Esophagus muscularis mucosa (tissue), 4 donors: ENCODE measurements around the gene STX3. TPM values are rescaled to one million over a fixed set of nuclear protein-coding genes. Genes with fewer than 3 reads are reported as not detected.

Experiments used
- DNase-seq: peaks from one replicate; pipeline ENCODE4 v3.0.0-alpha.2; 2017; ENCODE audit errors: extremely low spot score
- H3K27ac ChIP-seq, 4 donors: fragments of 200-600 bp; sonication (generic); replicated peaks in 1 of 4; 1 replicate in 3 of 4; 2 replicates in 1 of 4; pipeline ENCODE4 v1.5.1; 2016 to 2019; ENCODE audit warnings: mild to moderate bottlenecking in 1 of 4
- H3K27me3 ChIP-seq, 4 donors: fragments of 200-600 bp; sonication (generic); one replicate each; pipeline versions ENCODE4 v1.5.1 to v1.6.0; 2016 to 2019
- H3K36me3 ChIP-seq, 4 donors: fragments of 200-600 bp; sonication (generic); one replicate each; pipeline ENCODE4 v1.5.1; 2016 to 2019
- H3K4me1 ChIP-seq, 4 donors: fragments of 200-600 bp; sonication (generic); one replicate each; pipeline ENCODE4 v1.5.1; 2016 to 2019
- H3K4me3 ChIP-seq, 4 donors: fragments of 200-600 bp; sonication (generic); 1 replicate in 2 of 4; 2 replicates in 2 of 4; pipeline ENCODE4 v1.5.1; 2016 to 2019; ENCODE audit warnings: mild to moderate bottlenecking in 4 of 4, moderate library complexity in 1 of 4
- H3K9me3 ChIP-seq, 4 donors: fragments of 200-600 bp; sonication (generic); 1 replicate in 3 of 4; 2 replicates in 1 of 4; pipeline ENCODE4 v1.5.1; 2016 to 2019
- CTCF ChIP-seq, 3 experiments: fragments of 200-600 bp in 2 of 3; fragments of 450-650 bp in 1 of 3; sonication (generic) in 2 of 3; IDR thresholded peaks; one replicate each; pipeline ENCODE4 v1.5.1; 2017 to 2019; ENCODE audit warnings: antibody characterized with exemption in 3 of 3, mild to moderate bottlenecking in 2 of 3, moderate library complexity in 1 of 3
- EP300 ChIP-seq: sonication (generic); formaldehyde crosslinking; IDR thresholded peaks from one replicate; pipeline ENCODE4 v1.6.1; 2017; ENCODE audit warnings: antibody characterized with exemption
- POLR2A ChIP-seq: fragments of 450-650 bp; IDR thresholded peaks from one replicate; pipeline ENCODE4 v1.6.1; 2017; ENCODE audit warnings: antibody characterized with exemption, moderate library complexity, mild to moderate bottlenecking, low read depth
- POLR2AphosphoS5 ChIP-seq, 2 donors: sonication (generic); formaldehyde crosslinking; IDR thresholded peaks; one replicate each; pipeline ENCODE4 v1.6.1; 2017; ENCODE audit warnings: antibody characterized with exemption in 2 of 2
- WGBS: methylation state at CpG from one replicate; pipeline ENCODE4 v1.1.5; 2018; 5-methylcytosine and 5-hydroxymethylcytosine counted together
- intact Hi-C: fragments of 100-400 bp; cut with DNase I; formaldehyde crosslinking; loops from one replicate; pipeline ENCODE4 v1.15.1; 2023
- total RNA-seq, 4 donors: library from RNA; depleted of rRNA; stranded (reverse); fragments of >200 nt; gene quantifications; one replicate each; pipeline versions ENCODE4 v1.1.0 to v1.2.1, GENCODE V29; 2016

The STX3 gene
- total RNA-seq, 4 donors from 2014 or later: 16.3 to 24.0 (median 22.3) TPM

GRCh38 chr11:59760771-59761170 is 5.6 kb downstream of the STX3 start:
- H3K27me3 ChIP-seq: no peaks in the 10 kb centered on the region
- TF ChIP-seq EP300 (no peak), CTCF (IDR thresholded peaks at IDR 0.05) (no peak), POLR2A (no peak), POLR2AphosphoS5 (IDR thresholded peaks at IDR 0.05) (no peak)
- intact Hi-C loops: no loop called here
- H3K27ac ChIP-seq: no peak overlapping the region
- H3K4me1 ChIP-seq: peaks cover 29 to 37% (median 33%) of the 10 kb centered on the region in 4 donors
- H3K4me3 ChIP-seq: no peak overlapping the region
- H3K36me3 ChIP-seq: peaks cover 0 to 9% (median 3%) of the 10 kb centered on the region in 4 donors
- DNase-seq: no peak
- no peaks in the 10 kb centered on the region for H3K9me3 ChIP-seq
- 88% methylated on average over 4 of the region's 4 CpGs for WGBS

GRCh38 chr11:59761993-59762392 is 6.8 kb downstream of the STX3 start:
- Histone ChIP-seq H3K4me3 (no peak overlapping the region), H3K27ac (no peak overlapping the region), H3K27me3 (no peaks in the 10 kb centered on the region), H3K4me1 (peaks cover 16 to 32% (median 25%) of the 10 kb centered on the region in 4 donors), H3K36me3 (peaks cover 0 to 9% (median 3%) of the 10 kb centered on the region in 4 donors), H3K9me3 (no peaks in the 10 kb centered on the region)
- DNase-seq: no peak
- 96% methylated on average over 5 of the region's 6 CpGs for WGBS
- intact Hi-C loops: no loop called here
- no peak for TF ChIP-seq POLR2A
- TF ChIP-seq POLR2AphosphoS5 (IDR thresholded peaks at IDR 0.05): no peak
- no peak for TF ChIP-seq EP300
- TF ChIP-seq CTCF (IDR thresholded peaks at IDR 0.05): no peak

- intact Hi-C loops: no loop called here
- Histone ChIP-seq H3K27ac (no peak overlapping the region), H3K4me3 (no peak overlapping the region), H3K27me3 (no peaks in the 10 kb centered on the region), H3K36me3 (peaks cover 0 to 9% (median 3%) of the 10 kb centered on the region in 4 donors), H3K9me3 (no peaks in the 10 kb centered on the region), H3K4me1 (peaks cover 2 to 38% (median 17%) of the 10 kb centered on the region in 4 donors)
- 87% methylated on average over 4 of the region's 4 CpGs for WGBS
- DNase-seq: no peak
- no peak for TF ChIP-seq POLR2AphosphoS5 (IDR thresholded peaks at IDR 0.05)
- TF ChIP-seq EP300: no peak
- no peak for TF ChIP-seq POLR2A
Observed at GRCh38 chr11:59765068-59765735, 10.0 kb downstream of the STX3 start.

- Histone ChIP-seq H3K27ac (no peak overlapping the region), H3K4me3 (no peak overlapping the region), H3K27me3 (no peaks in the 10 kb centered on the region), H3K36me3 (no peaks in the 10 kb centered on the region), H3K4me1 (peaks cover 6 to 35% (median 20%) of the 10 kb centered on the region in 4 donors), H3K9me3 (no peaks in the 10 kb centered on the region)
- TF ChIP-seq EP300 (no peak), POLR2AphosphoS5 (IDR thresholded peaks at IDR 0.05) (no peak), POLR2A (no peak), CTCF (IDR thresholded peaks at IDR 0.05) (no peak)
- WGBS: 85% methylated on average over 6 of the region's 6 CpGs
- DNase-seq: no peak
- intact Hi-C loops: no loop called here
Observed at GRCh38 chr11:59766542-59767224, 11.5 kb downstream of the STX3 start.

- Histone ChIP-seq H3K27me3 (no peaks in the 10 kb centered on the region), H3K4me1 (peaks cover 8 to 35% (median 19%) of the 10 kb centered on the region in 4 donors), H3K36me3 (no peaks in the 10 kb centered on the region), H3K9me3 (no peaks in the 10 kb centered on the region), H3K4me3 (no peak overlapping the region), H3K27ac (no peak overlapping the region)
- no peak for DNase-seq
- intact Hi-C loops: no loop called here
- 85% methylated on average over 1 of the region's 1 CpG for WGBS
- TF ChIP-seq EP300 (no peak), POLR2A (no peak), POLR2AphosphoS5 (IDR thresholded peaks at IDR 0.05) (no peak), CTCF (IDR thresholded peaks at IDR 0.05) (no peak)
Observed at GRCh38 chr11:59767225-59767611, 12.0 kb downstream of the STX3 start.
